Measurements from ENCODE around the gene PCBP3.

PCBP3 gene

DNA sequence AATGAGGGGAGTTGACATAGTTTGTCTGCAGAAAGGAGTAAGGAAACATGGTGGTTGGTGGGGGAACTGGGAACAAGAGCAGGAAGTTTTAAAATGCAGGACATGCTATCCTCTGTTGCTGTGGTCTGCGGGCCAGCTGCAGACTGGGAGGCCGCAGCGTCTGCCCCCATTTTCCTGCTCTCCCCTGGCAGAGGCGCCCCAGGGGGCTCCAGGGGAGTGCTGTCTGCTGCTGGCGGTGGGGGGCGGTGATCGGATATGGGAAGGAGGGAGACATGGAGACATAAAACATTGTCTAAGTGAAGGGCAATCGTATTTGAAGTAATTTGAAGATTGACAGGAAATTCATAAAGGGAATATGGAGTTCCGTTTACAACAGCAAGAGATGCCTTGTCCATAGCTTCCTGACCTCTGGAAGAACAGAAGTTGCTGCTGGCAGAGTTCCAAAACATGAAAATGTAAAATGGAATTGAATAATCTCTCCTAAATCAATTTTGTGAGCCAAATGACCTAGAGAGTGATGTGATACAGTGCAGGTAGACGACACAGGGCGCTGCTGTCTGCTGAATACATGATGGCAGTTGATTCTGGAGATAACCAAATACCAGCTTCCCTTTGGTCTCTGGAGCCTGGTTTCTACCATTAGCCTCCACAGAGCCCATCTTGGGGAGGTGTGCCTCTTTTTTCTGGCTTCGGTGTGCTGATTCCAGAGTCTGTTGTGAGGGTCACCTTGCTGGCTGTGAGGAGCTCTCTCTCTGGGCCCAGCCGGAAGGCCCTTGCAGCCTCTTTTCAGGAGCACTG lies 61.0 kb downstream of the PCBP3 start:
- Histone ChIP-seq H2AK5ac (ENCODE audit: low read length, severe bottlenecking) (no peak overlapping the region), H2BK120ac (ENCODE audit: low read depth, low read length) (no peak overlapping the region), H4K8ac (ENCODE audit: low read length) (no peak overlapping the region), H3K79me1 (replicated peaks; ENCODE audit: low read length, poor library complexity, severe bottlenecking) (peaks cover 7% of the 10 kb centered on the region), H3K23ac (ENCODE audit: low read length in 2 of 2) (no peak overlapping the region), H2BK15ac (ENCODE audit: low read depth, poor library complexity, severe bottlenecking) (no peak overlapping the region), H2BK12ac (ENCODE audit: low read length in 2 of 2) (no peak overlapping the region), H3K4me1 (ENCODE audit: control insufficient read depth, insufficient read depth, low read depth, low read length) (peaks cover 2% of the 10 kb centered on the region), H2AFZ (ENCODE audit: low read depth, low read length) (no peak overlapping the region), H3K4ac (ENCODE audit: low read depth in 1 of 2, low read length in 2 of 2) (no peak overlapping the region), H3K9me3 (ENCODE audit: control insufficient read depth, low read length) (no peaks in the 10 kb centered on the region), H3K27me3 (ENCODE audit: control insufficient read depth in 1 of 2, insufficient read depth in 1 of 2, low read length in 2 of 2) (no peaks in the 10 kb centered on the region), H3K18ac (ENCODE audit: low read depth in 1 of 2, low read length in 2 of 2) (no peak overlapping the region), H3K4me2 (ENCODE audit: low read length, poor library complexity, severe bottlenecking) (no peak overlapping the region), H3K9ac (ENCODE audit: low read length) (no peak overlapping the region), H3K27ac (ENCODE audit: low read length, poor library complexity, severe bottlenecking) (no peak overlapping the region), H3K14ac (ENCODE audit: low read length in 2 of 2) (no peak overlapping the region), H3K36me3 (ENCODE audit: control insufficient read depth in 1 of 2, insufficient read depth in 2 of 2, low read depth in 1 of 2, low read length in 2 of 2) (no peaks in the 10 kb centered on the region), H2BK5ac (ENCODE audit: low read depth, low read length, poor library complexity, severe bottlenecking) (no peak overlapping the region), H4K91ac (ENCODE audit: low read length) (no peak overlapping the region), H3K4me3 (ENCODE audit: insufficient read depth in 1 of 2, low read depth in 1 of 2, low read length in 2 of 2) (no peak overlapping the region)
- WGBS: 88% methylated on average over 13 of the region's 13 CpGs
- DNase-seq: no peak

DNA sequence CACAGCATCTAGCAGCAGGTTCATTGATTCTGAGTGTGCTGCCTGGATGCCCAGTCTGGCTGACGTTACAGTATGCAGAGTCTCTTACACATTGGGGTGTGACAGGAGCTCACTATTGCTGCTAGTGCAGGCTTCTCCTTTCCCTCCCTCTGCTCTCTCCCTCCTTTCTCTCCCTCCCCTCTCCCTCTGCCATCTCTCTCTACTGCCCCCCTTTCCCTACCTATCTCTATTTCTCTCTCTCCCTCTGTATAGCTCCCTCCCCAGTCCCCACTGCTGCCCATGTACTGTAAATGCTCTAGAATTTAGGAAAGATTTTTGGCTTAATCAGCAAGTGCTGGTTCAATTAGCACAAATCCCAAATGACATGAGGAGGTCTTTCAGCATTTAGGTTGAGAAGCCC lies 62.8 kb downstream of the PCBP3 start:
- H3K4me2 ChIP-seq (ENCODE audit: low read length, poor library complexity, severe bottlenecking): no peak overlapping the region
- H3K27ac ChIP-seq (ENCODE audit: low read length, poor library complexity, severe bottlenecking): no peak overlapping the region
- no peak overlapping the region for H3K18ac ChIP-seq (ENCODE audit: low read depth in 1 of 2, low read length in 2 of 2)
- no peak overlapping the region for H2BK120ac ChIP-seq (ENCODE audit: low read depth, low read length)
- peaks cover 7% of the 10 kb centered on the region for H3K79me1 ChIP-seq (replicated peaks; ENCODE audit: low read length, poor library complexity, severe bottlenecking)
- no peak overlapping the region for H3K4me3 ChIP-seq (ENCODE audit: insufficient read depth in 1 of 2, low read depth in 1 of 2, low read length in 2 of 2)
- no peak overlapping the region for H3K14ac ChIP-seq (ENCODE audit: low read length in 2 of 2)
- no peak overlapping the region for H3K23ac ChIP-seq (ENCODE audit: low read length in 2 of 2)
- 70% methylated on average over 1 of the region's 1 CpG for WGBS
- no peak overlapping the region for H3K9ac ChIP-seq (ENCODE audit: low read length)
- no peaks in the 10 kb centered on the region for H3K36me3 ChIP-seq (ENCODE audit: control insufficient read depth in 1 of 2, insufficient read depth in 2 of 2, low read depth in 1 of 2, low read length in 2 of 2)
- no peak overlapping the region for H4K8ac ChIP-seq (ENCODE audit: low read length)
- no peak overlapping the region for H3K4ac ChIP-seq (ENCODE audit: low read depth in 1 of 2, low read length in 2 of 2)
- no peak overlapping the region for H2BK15ac ChIP-seq (ENCODE audit: low read depth, poor library complexity, severe bottlenecking)
- peaks cover 2% of the 10 kb centered on the region for H3K4me1 ChIP-seq (ENCODE audit: control insufficient read depth, insufficient read depth, low read depth, low read length)
- H3K9me3 ChIP-seq (ENCODE audit: control insufficient read depth, low read length): no peaks in the 10 kb centered on the region
- DNase-seq: no peak
- no peak overlapping the region for H2AK5ac ChIP-seq (ENCODE audit: low read length, severe bottlenecking)
- no peaks in the 10 kb centered on the region for H3K27me3 ChIP-seq (ENCODE audit: control insufficient read depth in 1 of 2, insufficient read depth in 1 of 2, low read length in 2 of 2)
- H2BK12ac ChIP-seq (ENCODE audit: low read length in 2 of 2): no peak overlapping the region
- H2AFZ ChIP-seq (ENCODE audit: low read depth, low read length): no peak overlapping the region
- H2BK5ac ChIP-seq (ENCODE audit: low read depth, low read length, poor library complexity, severe bottlenecking): no peak overlapping the region
- no peak overlapping the region for H4K91ac ChIP-seq (ENCODE audit: low read length)

DNA sequence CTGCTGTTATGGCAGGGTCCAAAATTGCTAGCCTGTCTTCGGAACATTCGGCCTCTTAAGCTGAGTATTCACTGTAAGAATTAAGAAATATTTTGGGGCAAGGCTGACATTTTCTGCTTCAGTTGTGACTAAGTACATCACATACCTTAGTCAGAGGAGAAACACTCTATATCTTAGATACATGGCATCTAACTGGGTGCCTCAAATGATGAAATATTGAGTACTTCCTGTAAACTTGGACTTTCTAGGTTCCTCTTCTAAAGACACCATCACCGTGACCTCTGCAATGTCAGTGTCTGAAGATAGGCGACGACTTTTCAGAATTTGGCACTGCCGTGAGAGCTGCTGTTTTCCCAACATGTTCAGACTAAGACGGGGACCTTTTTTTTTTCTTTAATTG lies 65.6 kb downstream of the PCBP3 start:
- Histone ChIP-seq H3K4me3 (ENCODE audit: insufficient read depth in 1 of 2, low read depth in 1 of 2, low read length in 2 of 2) (no peak overlapping the region), H3K14ac (ENCODE audit: low read length in 2 of 2) (no peak overlapping the region), H2BK12ac (ENCODE audit: low read length in 2 of 2) (no peak overlapping the region), H2BK120ac (ENCODE audit: low read depth, low read length) (no peak overlapping the region), H4K91ac (ENCODE audit: low read length) (no peak overlapping the region), H2AK5ac (ENCODE audit: low read length, severe bottlenecking) (no peak overlapping the region), H3K9ac (ENCODE audit: low read length) (peak overlapping the region; percentile 3), H3K18ac (ENCODE audit: low read depth in 1 of 2, low read length in 2 of 2) (no peak overlapping the region), H3K4me1 (ENCODE audit: control insufficient read depth, insufficient read depth, low read depth, low read length) (peaks cover 2% of the 10 kb centered on the region), H3K27me3 (ENCODE audit: control insufficient read depth in 1 of 2, insufficient read depth in 1 of 2, low read length in 2 of 2) (no peaks in the 10 kb centered on the region), H3K4me2 (ENCODE audit: low read length, poor library complexity, severe bottlenecking) (no peak overlapping the region), H3K27ac (ENCODE audit: low read length, poor library complexity, severe bottlenecking) (no peak overlapping the region), H2BK5ac (ENCODE audit: low read depth, low read length, poor library complexity, severe bottlenecking) (no peak overlapping the region), H2AFZ (ENCODE audit: low read depth, low read length) (no peak overlapping the region), H3K36me3 (ENCODE audit: control insufficient read depth in 1 of 2, insufficient read depth in 2 of 2, low read depth in 1 of 2, low read length in 2 of 2) (peaks cover 0 to 4% of the 10 kb centered on the region in 2 experiments), H3K79me1 (replicated peaks; ENCODE audit: low read length, poor library complexity, severe bottlenecking) (peaks cover 6% of the 10 kb centered on the region), H2BK15ac (ENCODE audit: low read depth, poor library complexity, severe bottlenecking) (no peak overlapping the region), H3K4ac (ENCODE audit: low read depth in 1 of 2, low read length in 2 of 2) (no peak overlapping the region), H4K8ac (ENCODE audit: low read length) (no peak overlapping the region), H3K9me3 (ENCODE audit: control insufficient read depth, low read length) (no peaks in the 10 kb centered on the region), H3K23ac (ENCODE audit: low read length in 2 of 2) (no peak overlapping the region)
- DNase-seq: no peak
- 92% methylated on average over 4 of the region's 7 CpGs for WGBS

DNA sequence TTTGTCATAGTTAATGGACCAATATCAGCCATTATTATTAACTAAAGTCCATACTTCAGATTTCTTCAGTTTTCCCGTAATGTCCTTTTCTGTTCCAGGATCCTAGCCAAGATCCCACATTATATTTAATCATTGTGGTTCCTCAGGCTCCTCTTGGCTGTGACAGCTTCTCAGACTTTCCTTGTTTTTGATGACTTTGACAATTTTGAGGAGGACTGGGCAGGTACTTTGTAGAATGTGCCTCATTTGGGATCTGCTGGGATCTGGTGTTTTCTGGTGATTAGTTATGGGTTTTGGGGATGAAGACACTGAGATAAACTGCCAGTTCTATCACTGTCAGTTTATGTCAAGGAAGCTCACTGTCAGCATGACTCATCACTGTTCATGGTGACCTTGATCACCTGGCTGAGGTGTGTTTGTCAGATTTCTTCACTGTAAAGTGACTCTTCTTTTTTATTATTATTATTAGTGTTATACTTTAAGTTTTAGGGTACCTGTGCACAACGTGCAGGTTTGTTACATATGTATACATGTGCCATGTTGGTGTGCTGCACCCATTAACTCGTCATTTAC lies 66.3 kb downstream of the PCBP3 start:
- Histone ChIP-seq H3K27ac (ENCODE audit: low read length, poor library complexity, severe bottlenecking) (no peak overlapping the region), H3K4me2 (ENCODE audit: low read length, poor library complexity, severe bottlenecking) (no peak overlapping the region), H2BK15ac (ENCODE audit: low read depth, poor library complexity, severe bottlenecking) (no peak overlapping the region), H4K8ac (ENCODE audit: low read length) (no peak overlapping the region), H2AK5ac (ENCODE audit: low read length, severe bottlenecking) (no peak overlapping the region), H3K4me3 (ENCODE audit: insufficient read depth in 1 of 2, low read depth in 1 of 2, low read length in 2 of 2) (no peak overlapping the region), H2BK5ac (ENCODE audit: low read depth, low read length, poor library complexity, severe bottlenecking) (no peak overlapping the region), H2BK12ac (ENCODE audit: low read length in 2 of 2) (no peak overlapping the region), H3K27me3 (ENCODE audit: control insufficient read depth in 1 of 2, insufficient read depth in 1 of 2, low read length in 2 of 2) (no peaks in the 10 kb centered on the region), H3K9ac (ENCODE audit: low read length) (no peak overlapping the region), H2AFZ (ENCODE audit: low read depth, low read length) (no peak overlapping the region), H3K18ac (ENCODE audit: low read depth in 1 of 2, low read length in 2 of 2) (no peak overlapping the region), H3K79me1 (replicated peaks; ENCODE audit: low read length, poor library complexity, severe bottlenecking) (peaks cover 6% of the 10 kb centered on the region), H3K36me3 (ENCODE audit: control insufficient read depth in 1 of 2, insufficient read depth in 2 of 2, low read depth in 1 of 2, low read length in 2 of 2) (peaks cover 0 to 4% of the 10 kb centered on the region in 2 experiments), H2BK120ac (ENCODE audit: low read depth, low read length) (no peak overlapping the region), H3K4ac (ENCODE audit: low read depth in 1 of 2, low read length in 2 of 2) (no peak overlapping the region), H4K91ac (ENCODE audit: low read length) (no peak overlapping the region), H3K4me1 (ENCODE audit: control insufficient read depth, insufficient read depth, low read depth, low read length) (peaks cover 2% of the 10 kb centered on the region), H3K14ac (ENCODE audit: low read length in 2 of 2) (no peak overlapping the region), H3K9me3 (ENCODE audit: control insufficient read depth, low read length) (no peaks in the 10 kb centered on the region), H3K23ac (ENCODE audit: low read length in 2 of 2) (no peak overlapping the region)
- no peak for DNase-seq
- WGBS: 100% methylated on average over 1 of the region's 3 CpGs
